OCI-LY3 (cell line): Measurements from ENCODE around the gene ACOT7.
"Not testable (repeated sequence)": the region's sequence is repeated elsewhere in the genome, so short reads cannot be mapped to it uniquely, and the experiment has no call there.

ENCODE experiments used
- H2AFZ ChIP-seq: fragments of 200-600, 300-600 bp; shearing (Covaris generic); 2 replicates; pipeline ENCODE4 v1.6.0; 2014; ENCODE audit warnings: antibody characterized with exemption, low read depth, low read length
- H3K27ac ChIP-seq: fragments of 200-600, 300-600 bp; sonication (generic); 2 replicates; pipeline ENCODE4 v1.5.1; 2014; ENCODE audit warnings: mild to moderate bottlenecking, low read length, moderate library complexity, mixed read lengths
- H3K27me3 ChIP-seq: fragments of 200-600, 300-600 bp; sonication (generic); 2 replicates; pipeline ENCODE4 v1.6.1; 2014; ENCODE audit warnings: low read depth, low read length, mixed read lengths
- H3K36me3 ChIP-seq: fragments of 200-600, 300-600 bp; sonication (generic); replicated peaks from 2 replicates; pipeline ENCODE3; 2014; ENCODE audit warnings: low read depth, low read length, mixed read lengths
- H3K4me1 ChIP-seq: fragments of 300-600, 200-600 bp; sonication (generic); 2 replicates; pipeline ENCODE4 v1.6.1; 2014; ENCODE audit warnings: low read length, mixed read lengths
- H3K4me2 ChIP-seq: fragments of 200-600, 300-600 bp; sonication (generic); 2 replicates; pipeline ENCODE4 v1.6.1; 2014; ENCODE audit warnings: low read length, mixed read lengths
- H3K4me3 ChIP-seq: fragments of 300-600, 200-600 bp; sonication (generic); 2 replicates; pipeline ENCODE4 v1.5.1; 2014; ENCODE audit warnings: antibody characterized with exemption, mild to moderate bottlenecking, low read length, moderate library complexity
- H3K79me2 ChIP-seq: fragments of 300-600, 200-600 bp; shearing (Covaris generic); 2 replicates; pipeline ENCODE4 v1.6.1; 2014; ENCODE audit warnings: mild to moderate bottlenecking, low read length, mixed read lengths
- H3K9ac ChIP-seq: fragments of 300-600, 200-600 bp; shearing (Covaris generic); 2 replicates; pipeline ENCODE4 v1.6.0; 2014; ENCODE audit warnings: mild to moderate bottlenecking, low read length, moderate library complexity
- H3K9me3 ChIP-seq: fragments of 200-600, 300-600 bp; shearing (Covaris generic); 2 replicates; pipeline ENCODE4 v1.6.1; 2014; ENCODE audit warnings: low read length, mixed read lengths; ENCODE audit not compliant: insufficient read depth
- H4K20me1 ChIP-seq: fragments of 200-600, 300-600 bp; sonication (generic); 2 replicates; pipeline ENCODE4 v1.6.1; 2016; ENCODE audit warnings: low read length, mixed read lengths; ENCODE audit not compliant: insufficient read depth
- EZH2phosphoT487 ChIP-seq: fragments of 200-600 bp; shearing (Covaris generic); IDR thresholded peaks from 2 replicates; pipeline ENCODE4 v1.6.1; 2018; ENCODE audit warnings: antibody characterized with exemption, mixed run types, low read depth
- TF ChIP-seq, protein P1 (sequence below): fragments of 200-600, 300-600 bp; sonication (generic); IDR thresholded peaks from 2 replicates; pipeline ENCODE4 v1.5.1; 2014; ENCODE audit warnings: antibody characterized with exemption, low read length, low read depth

The ACOT7 gene

DNA sequence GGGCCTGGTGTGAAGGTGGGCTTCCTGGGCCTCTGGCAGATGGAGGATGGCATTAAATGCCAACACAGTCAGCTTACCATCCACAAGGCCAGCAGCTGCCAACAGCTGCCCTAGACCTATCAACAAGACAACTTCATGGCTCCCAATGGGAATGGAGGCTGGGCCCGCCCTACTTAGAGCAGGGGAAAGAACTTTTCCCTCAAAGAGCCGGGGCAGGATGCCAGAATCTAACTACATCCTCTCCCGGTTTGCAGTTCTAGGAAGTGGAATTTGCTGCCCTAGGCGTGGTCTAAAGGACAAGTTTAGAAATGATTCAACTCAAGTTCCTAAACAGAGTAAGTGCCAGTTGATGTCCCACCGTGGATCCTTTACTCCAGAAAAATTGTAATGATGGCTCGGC, 170.9 kb downstream of the ACOT7 start:
- peaks cover 10% of the 10 kb centered on the region for H3K36me3 ChIP-seq
- H3K9ac ChIP-seq = no peak overlapping the region
- no peaks in the 10 kb centered on the region for H4K20me1 ChIP-seq
- no peak overlapping the region for H2AFZ ChIP-seq
- no peaks in the 10 kb centered on the region for H3K27me3 ChIP-seq
- H3K4me3 ChIP-seq = no peak overlapping the region
- no peak overlapping the region for H3K27ac ChIP-seq
- peaks cover 3% of the 10 kb centered on the region; the same call in 1 of the 2 replicates for H3K4me1 ChIP-seq
- TF ChIP-seq EZH2phosphoT487 = no peak
- TF ChIP-seq, protein P1, sequence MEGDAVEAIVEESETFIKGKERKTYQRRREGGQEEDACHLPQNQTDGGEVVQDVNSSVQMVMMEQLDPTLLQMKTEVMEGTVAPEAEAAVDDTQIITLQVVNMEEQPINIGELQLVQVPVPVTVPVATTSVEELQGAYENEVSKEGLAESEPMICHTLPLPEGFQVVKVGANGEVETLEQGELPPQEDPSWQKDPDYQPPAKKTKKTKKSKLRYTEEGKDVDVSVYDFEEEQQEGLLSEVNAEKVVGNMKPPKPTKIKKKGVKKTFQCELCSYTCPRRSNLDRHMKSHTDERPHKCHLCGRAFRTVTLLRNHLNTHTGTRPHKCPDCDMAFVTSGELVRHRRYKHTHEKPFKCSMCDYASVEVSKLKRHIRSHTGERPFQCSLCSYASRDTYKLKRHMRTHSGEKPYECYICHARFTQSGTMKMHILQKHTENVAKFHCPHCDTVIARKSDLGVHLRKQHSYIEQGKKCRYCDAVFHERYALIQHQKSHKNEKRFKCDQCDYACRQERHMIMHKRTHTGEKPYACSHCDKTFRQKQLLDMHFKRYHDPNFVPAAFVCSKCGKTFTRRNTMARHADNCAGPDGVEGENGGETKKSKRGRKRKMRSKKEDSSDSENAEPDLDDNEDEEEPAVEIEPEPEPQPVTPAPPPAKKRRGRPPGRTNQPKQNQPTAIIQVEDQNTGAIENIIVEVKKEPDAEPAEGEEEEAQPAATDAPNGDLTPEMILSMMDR = no peak
- H3K79me2 ChIP-seq = no peaks in the 10 kb centered on the region
- no peaks in the 10 kb centered on the region for H3K9me3 ChIP-seq
- no peak overlapping the region for H3K4me2 ChIP-seq

DNA sequence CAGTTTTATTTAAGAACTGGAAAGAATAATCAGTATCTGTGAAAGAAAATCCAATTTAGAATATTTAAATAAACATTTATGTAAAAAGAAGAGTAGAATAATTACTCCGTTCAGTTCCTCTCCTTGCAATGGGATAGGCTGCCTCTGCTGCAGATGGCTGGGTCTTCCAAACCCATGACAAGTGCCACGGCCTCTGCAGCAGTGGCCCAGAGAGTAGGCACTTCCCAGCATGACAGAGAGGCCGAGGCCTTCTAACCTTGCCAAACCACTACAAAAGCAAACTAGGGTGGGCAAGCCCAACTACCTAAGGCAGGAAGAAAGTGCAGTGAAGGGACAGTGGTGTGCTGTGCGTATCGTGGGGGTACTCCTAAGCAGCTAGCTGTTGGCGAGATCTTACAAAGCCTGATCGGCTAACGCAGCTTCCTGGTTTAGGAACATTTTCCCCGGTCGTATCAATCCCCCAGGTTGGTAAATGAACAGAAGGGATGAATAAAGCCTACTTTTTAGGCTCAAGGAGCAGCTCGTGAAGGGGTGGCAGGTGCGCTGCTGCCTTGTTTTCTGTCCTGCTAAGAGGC, 172.3 kb downstream of the ACOT7 start:
- Histone ChIP-seq H2AFZ (no peak overlapping the region), H3K79me2 (no peaks in the 10 kb centered on the region), H3K4me2 (no peak overlapping the region), H3K4me1 (peaks cover 5% of the 10 kb centered on the region; the same call in 1 of the 2 replicates), H3K27me3 (no peaks in the 10 kb centered on the region), H3K9me3 (no peaks in the 10 kb centered on the region), H3K36me3 (peaks cover 10% of the 10 kb centered on the region), H3K4me3 (no peak overlapping the region), H3K9ac (no peak overlapping the region), H3K27ac (no peak overlapping the region), H4K20me1 (no peaks in the 10 kb centered on the region)
- TF ChIP-seq EZH2phosphoT487 = no peak
- TF ChIP-seq, protein P1 = no peak

DNA sequence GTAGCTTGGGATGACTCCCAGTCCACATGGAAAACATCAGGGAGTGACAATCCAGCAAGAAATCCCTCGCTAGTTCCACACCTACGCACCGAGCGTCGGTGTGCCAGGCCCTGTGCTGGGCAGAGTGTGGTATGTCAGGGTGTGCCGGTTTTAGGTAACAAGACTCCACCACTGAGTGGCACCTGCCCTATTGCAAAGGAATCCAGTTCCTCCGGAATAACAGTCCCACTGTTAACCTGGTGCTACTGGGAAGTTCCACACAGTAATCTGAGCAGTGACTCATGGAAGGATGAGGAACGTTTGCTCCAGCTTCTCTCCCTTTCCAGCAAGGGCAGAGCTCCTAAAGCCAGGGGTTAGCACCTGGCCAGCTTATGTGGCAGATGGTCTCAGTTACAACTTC, 173.3 kb downstream of the ACOT7 start:
- TF ChIP-seq EZH2phosphoT487 = no peak
- TF ChIP-seq, protein P1 = no peak

DNA sequence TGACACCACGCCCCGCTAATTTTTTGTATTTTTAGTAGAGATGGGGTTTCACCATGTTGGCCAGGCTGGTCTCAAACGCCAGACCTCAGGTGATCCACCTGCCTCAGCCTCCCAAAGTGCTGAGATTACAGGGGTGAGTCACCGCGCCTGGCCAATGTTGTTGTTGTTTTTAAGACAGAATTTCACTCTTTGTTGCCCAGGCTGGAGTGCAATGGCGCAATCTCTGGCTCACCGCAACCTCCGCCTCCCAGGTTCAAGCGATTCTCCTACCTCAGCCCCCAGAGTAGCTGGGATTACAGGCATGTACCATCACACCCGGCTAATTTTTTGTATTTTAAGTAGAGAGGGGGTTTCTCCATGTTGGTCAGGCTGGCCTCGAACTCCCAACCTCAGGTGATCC, 173.9 kb downstream of the ACOT7 start:
- not testable (repeated sequence) for H3K4me3 ChIP-seq, H3K79me2 ChIP-seq, H3K27ac ChIP-seq, H3K9me3 ChIP-seq, H3K4me2 ChIP-seq, H2AFZ ChIP-seq, H4K20me1 ChIP-seq, H3K9ac ChIP-seq, H3K27me3 ChIP-seq, H3K36me3 ChIP-seq, H3K4me1 ChIP-seq

More for the DNA sequence above, 173.3 kb downstream of the ACOT7 start:
- Histone ChIP-seq H2AFZ (no peak overlapping the region), H3K27ac (no peak overlapping the region), H3K9me3 (no peaks in the 10 kb centered on the region), H3K36me3 (peaks cover 10% of the 10 kb centered on the region), H3K9ac (no peak overlapping the region), H3K27me3 (no peaks in the 10 kb centered on the region), H3K4me2 (no peak overlapping the region), H3K79me2 (no peaks in the 10 kb centered on the region), H3K4me1 (peaks cover 5% of the 10 kb centered on the region; the same call in 1 of the 2 replicates), H3K4me3 (no peak overlapping the region), H4K20me1 (no peaks in the 10 kb centered on the region)
